Esophagus muscularis mucosa (tissue), 3 donors: ENCODE data around the gene UBAC1.

ENCODE experiments used
- POLR2A ChIP-seq: fragments of 450-650 bp; IDR thresholded peaks from one replicate; pipeline ENCODE4 v1.6.1; 2017; ENCODE audit warnings: antibody characterized with exemption, moderate library complexity, mild to moderate bottlenecking, low read depth
- TF ChIP-seq, protein P1 (sequence below), 3 experiments: fragments of 200-600 bp in 2 of 3; fragments of 450-650 bp in 1 of 3; sonication (generic) in 2 of 3; IDR thresholded peaks; one replicate each; pipeline ENCODE4 v1.5.1; 2017 to 2019; ENCODE audit warnings: antibody characterized with exemption in 3 of 3, mild to moderate bottlenecking in 2 of 3, moderate library complexity in 1 of 3

DNA sequence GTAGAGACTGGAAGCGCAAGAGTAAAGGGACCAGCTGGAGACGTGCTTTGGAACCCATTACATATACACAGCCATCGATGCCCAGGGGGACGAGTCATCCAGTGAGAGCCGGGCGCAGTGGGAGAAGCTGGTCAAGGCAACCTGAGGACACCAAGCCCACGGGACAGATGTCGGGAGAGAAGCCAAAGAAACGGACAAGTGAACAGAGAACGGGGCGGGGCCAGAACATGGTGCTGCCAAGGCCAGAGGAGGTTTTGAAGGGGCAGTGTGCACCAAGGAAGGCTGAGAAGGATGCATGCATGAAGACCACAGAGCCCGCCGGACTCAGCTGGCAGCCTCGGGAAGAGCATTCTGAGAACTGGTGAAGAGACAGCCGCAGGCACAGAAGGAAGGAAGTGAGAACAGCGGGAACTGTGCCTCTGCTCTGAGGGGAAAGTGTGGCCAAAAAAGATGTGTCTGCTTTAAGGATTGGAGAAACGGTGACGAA, 74.1 kb downstream of the UBAC1 start:
- TF ChIP-seq, protein P1, sequence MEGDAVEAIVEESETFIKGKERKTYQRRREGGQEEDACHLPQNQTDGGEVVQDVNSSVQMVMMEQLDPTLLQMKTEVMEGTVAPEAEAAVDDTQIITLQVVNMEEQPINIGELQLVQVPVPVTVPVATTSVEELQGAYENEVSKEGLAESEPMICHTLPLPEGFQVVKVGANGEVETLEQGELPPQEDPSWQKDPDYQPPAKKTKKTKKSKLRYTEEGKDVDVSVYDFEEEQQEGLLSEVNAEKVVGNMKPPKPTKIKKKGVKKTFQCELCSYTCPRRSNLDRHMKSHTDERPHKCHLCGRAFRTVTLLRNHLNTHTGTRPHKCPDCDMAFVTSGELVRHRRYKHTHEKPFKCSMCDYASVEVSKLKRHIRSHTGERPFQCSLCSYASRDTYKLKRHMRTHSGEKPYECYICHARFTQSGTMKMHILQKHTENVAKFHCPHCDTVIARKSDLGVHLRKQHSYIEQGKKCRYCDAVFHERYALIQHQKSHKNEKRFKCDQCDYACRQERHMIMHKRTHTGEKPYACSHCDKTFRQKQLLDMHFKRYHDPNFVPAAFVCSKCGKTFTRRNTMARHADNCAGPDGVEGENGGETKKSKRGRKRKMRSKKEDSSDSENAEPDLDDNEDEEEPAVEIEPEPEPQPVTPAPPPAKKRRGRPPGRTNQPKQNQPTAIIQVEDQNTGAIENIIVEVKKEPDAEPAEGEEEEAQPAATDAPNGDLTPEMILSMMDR (IDR thresholded peaks at IDR 0.05): no peak
- no peak for TF ChIP-seq POLR2A
